Calu3 (cell line): ENCODE results near the gene LAMA2. TPM values are rescaled to one million over a fixed set of nuclear protein-coding genes. Genes with fewer than 3 reads are reported as not detected.

ENCODE experiments used
- BruUV-seq: library from RNA; stranded (reverse); fragments of 400-500 nt; replicated peaks from 2 replicates; lab custom pipeline; 2021; lab: Mats Ljungman, UMichigan
- CTCF ChIA-PET: fragments of 300-600 bp; sonication (Branson Sonifier 250); formaldehyde crosslinking; loops from one replicate; lab custom pipeline; 2022; ENCODE audit warnings: antibody characterized with exemption; lab: Charles Lee
- DNase-seq: peaks from one replicate; pipeline ENCODE4 v3.0.0; 2022
- H3K27ac Mint-ChIP-seq: one replicate; pipeline ENCODE4 v1.8.0; 2022; ENCODE audit warnings: mixed read lengths; ENCODE audit not compliant: unreplicated experiment
- H3K27me3 Mint-ChIP-seq: one replicate; pipeline ENCODE4 v1.8.0; 2022; ENCODE audit warnings: mixed read lengths; ENCODE audit not compliant: unreplicated experiment
- H3K36me3 Mint-ChIP-seq: one replicate; pipeline ENCODE4 v1.8.0; 2022; ENCODE audit warnings: mild to moderate bottlenecking, moderate library complexity, mixed read lengths; ENCODE audit not compliant: insufficient read depth, unreplicated experiment
- H3K4me1 Mint-ChIP-seq: one replicate; pipeline ENCODE4 v1.8.0; 2022; ENCODE audit warnings: mild to moderate bottlenecking, low read depth, mixed read lengths; ENCODE audit not compliant: unreplicated experiment
- H3K4me3 Mint-ChIP-seq: one replicate; pipeline ENCODE4 v1.8.0; 2022; ENCODE audit warnings: mild to moderate bottlenecking, low read depth, moderate library complexity, mixed read lengths; ENCODE audit not compliant: unreplicated experiment
- H3K9me3 Mint-ChIP-seq: one replicate; pipeline ENCODE4 v1.8.0; 2022; ENCODE audit warnings: low read depth, mixed read lengths; ENCODE audit not compliant: unreplicated experiment
- CTCF ChIP-seq: fragments of 200-600 bp; IDR thresholded peaks from one replicate; pipeline ENCODE4 v1.8.0; 2022; ENCODE audit warnings: antibody characterized with exemption; ENCODE audit not compliant: unreplicated experiment
- intact Hi-C: fragments of 100-400 bp; cut with micrococcal nuclease; formaldehyde crosslinking; loops from one replicate; pipeline ENCODE4 v1.10.0; 2022; ENCODE audit not compliant: unreplicated experiment
- total RNA-seq: library from RNA; stranded (reverse); gene quantifications from 2 replicates; pipeline ENCODE4 v1.2.3, GENCODE V29; 2022

LAMA2 gene
- total RNA-seq, 1 experiment from 2014 or later, result 0.80 TPM

GRCh38 chr6:129515004-129515403, 632.1 kb downstream of the LAMA2 start:
- Mint-ChIP-seq H3K36me3 (peaks cover 13% of the 10 kb centered on the region), H3K27me3 (no peaks in the 10 kb centered on the region), H3K4me3 (no peak overlapping the region), H3K4me1 (peaks cover 9% of the 10 kb centered on the region), H3K27ac (no peak overlapping the region), H3K9me3 (no peaks in the 10 kb centered on the region)
- no TSS peak for BruUV-seq
- no peak for TF ChIP-seq CTCF
- intact Hi-C loops, result no loop called here
- no peak for DNase-seq
- CTCF ChIA-PET, result interaction anchor here (1.0 kb wide), 1 partner anchor 14 kb away, joined by 3 read pairs; no protein-coding TSS in a partner anchor

GRCh38 chr6:129516005-129516404, 633.1 kb downstream of the LAMA2 start:
- Mint-ChIP-seq H3K4me3 (no peak overlapping the region), H3K27me3 (no peaks in the 10 kb centered on the region), H3K9me3 (no peaks in the 10 kb centered on the region), H3K4me1 (peaks cover 6% of the 10 kb centered on the region), H3K27ac (no peak overlapping the region), H3K36me3 (peaks cover 10% of the 10 kb centered on the region)
- DNase-seq, result no peak
- intact Hi-C loops, result no loop called here
- no TSS peak for BruUV-seq
- no peak for TF ChIP-seq CTCF
- CTCF ChIA-PET, result no interaction called here

GRCh38 chr6:129516787-129517186, 633.8 kb downstream of the LAMA2 start:
- no peak for DNase-seq
- no TSS peak for BruUV-seq
- Mint-ChIP-seq H3K27ac (no peak overlapping the region), H3K4me3 (no peak overlapping the region), H3K36me3 (peaks cover 11% of the 10 kb centered on the region), H3K4me1 (no peaks in the 10 kb centered on the region), H3K9me3 (no peaks in the 10 kb centered on the region), H3K27me3 (no peaks in the 10 kb centered on the region)
- CTCF ChIA-PET, result no interaction called here
- intact Hi-C loops, result no loop called here
- no peak for TF ChIP-seq CTCF

- CTCF ChIA-PET, result no interaction called here
- TF ChIP-seq CTCF, result no peak
- DNase-seq, result no peak
- Mint-ChIP-seq H3K27ac (no peak overlapping the region), H3K4me1 (no peaks in the 10 kb centered on the region), H3K27me3 (no peaks in the 10 kb centered on the region), H3K9me3 (no peaks in the 10 kb centered on the region), H3K4me3 (no peak overlapping the region), H3K36me3 (peaks cover 11% of the 10 kb centered on the region)
- intact Hi-C loops, result no loop called here
- BruUV-seq, result no TSS peak
Observed at GRCh38 chr6:129517288-129517687, 634.4 kb downstream of the LAMA2 start.
